GM18502 (cell line): ENCODE measurements around the gene BLOC1S5.

Source experiments
- ATAC-seq: cut with Tn5 transposase; IDR thresholded peaks from one replicate; pipeline ENCODE4 v1.9.1; 2021; ENCODE audit warnings: mild to moderate bottlenecking; ENCODE audit not compliant: unreplicated experiment, poor library complexity

Gene BLOC1S5

DNA sequence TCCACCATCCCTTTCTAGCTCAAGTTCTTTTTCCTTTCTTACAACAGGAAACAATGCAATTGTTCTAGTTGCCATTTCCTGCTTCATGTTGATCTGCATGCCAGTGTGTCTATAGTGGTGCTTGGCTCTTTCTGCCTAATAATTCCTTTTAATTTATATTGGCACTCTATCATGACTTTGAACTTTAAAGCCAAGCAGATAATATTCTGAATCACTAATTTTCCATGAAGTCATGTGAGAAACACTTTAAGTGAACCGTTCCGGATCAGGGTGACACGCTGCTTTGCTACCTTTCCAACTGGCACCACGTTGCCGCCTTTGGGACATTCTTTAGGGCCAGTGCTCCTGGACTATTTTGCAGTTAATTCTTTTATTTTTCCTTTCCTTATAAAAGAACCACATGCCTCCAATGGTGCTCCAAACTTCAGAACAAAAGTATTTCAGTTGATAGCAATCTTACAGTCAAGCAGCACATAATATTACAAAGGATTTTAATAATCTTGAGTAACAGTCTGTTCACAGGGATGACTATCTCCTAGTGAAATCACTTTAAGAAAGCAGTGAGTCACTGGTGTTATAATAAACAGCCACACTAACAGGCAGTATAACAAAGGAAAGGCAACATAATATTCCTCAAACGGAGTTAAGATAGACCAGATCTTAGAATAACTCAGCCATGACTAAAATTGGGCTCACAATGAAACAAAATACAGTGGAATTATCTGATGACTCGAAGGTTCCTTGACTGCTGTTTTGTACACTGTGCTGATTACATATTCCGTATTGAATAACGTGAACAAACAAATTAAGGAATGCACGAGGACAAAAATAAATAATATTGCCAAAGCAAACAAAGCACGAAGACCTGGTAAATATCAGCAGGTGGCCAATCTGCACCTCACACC lies 19.0 kb upstream of the BLOC1S5 start:
- ATAC-seq = no peak

DNA sequence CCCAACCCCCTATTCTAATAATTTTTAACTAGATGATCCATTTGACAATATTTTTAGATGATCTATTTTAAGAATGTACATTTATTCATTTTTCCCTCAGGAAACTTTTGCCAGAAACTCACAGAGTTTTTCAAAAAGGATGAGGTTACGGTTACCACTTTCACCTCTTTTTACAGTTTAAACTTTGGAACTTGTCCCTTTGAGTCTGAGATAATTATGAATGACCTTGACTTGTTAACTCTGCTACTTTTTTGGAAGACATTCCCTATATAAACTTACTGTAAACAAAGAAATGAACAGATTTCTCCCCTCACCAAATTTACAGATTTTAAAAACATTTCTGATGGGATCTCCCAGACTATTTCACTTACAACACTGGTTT lies 18.4 kb upstream of the BLOC1S5 start:
- ATAC-seq = no peak

DNA sequence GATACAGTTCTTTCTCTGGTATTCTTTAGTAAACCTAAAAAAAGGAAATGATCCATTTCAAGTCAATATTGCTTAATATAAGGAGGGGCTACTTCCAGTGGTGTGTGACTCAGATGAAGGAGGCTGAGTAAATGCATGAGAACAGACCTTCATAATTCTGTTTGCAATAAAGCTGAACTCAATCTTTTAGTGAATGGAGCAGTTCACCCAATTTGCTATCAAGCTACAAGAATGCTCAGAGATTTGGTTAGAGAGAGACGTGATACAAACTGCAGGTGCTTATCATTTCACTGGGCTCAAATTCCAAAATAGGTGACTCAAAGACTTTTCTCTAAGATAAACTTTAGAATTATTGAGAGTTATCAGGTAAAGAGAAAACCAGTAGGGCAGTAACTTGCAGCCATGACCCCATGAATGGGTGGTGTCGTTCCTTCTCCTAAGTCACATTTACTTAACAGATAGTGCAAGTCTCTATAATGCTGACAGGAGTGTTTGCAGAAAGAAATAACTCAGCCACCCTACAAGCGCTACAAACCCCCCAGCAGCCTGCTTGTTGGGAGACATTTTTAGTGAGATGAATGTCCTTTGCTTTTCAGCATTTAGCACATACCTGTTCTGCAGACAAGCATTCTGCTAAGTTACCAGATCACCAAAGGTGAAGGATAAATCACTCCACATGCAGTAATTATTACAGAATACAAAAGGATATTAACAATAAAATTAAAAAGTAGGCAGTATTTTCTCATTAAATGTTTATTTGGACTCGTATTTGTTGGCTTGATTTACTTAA lies 16.4 kb upstream of the BLOC1S5 start:
- no peak for ATAC-seq

DNA sequence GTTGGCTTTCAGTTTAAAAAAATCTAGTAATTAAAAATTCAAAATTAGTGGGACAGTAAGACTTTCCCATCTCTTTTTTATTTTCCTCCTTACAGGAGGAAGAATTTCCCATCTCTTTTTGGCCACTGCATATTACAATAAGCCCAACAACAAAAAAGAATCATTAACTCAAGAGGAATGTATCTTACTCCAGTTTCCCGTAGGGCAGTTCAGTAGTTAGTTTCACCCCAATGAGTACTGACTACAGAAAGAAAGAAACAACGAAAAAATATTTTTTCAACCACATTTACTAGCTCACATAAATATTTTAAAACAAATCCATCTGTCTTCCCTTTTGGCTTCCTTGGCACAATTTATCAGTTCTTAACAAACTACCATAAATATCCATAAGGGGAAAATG lies 14.9 kb upstream of the BLOC1S5 start:
- ATAC-seq = no peak

DNA sequence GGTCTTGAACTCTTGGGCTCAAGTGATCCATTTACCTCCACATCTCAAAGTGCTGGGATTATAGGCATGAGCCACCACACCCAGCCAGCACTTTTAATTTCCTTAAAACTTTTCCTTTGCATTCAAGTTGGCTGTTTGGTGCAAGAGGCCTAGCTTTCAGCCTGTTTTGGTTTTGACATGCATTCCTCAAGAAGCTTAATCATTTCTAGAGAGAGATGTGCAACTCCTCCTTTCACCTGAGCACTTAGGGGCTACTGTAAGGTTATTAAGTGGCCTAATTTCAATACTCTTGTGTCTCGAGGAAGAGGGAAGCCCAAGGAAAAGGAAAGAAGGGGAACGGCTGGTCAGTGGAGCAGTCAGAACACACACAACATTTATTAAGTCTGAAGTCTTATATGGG lies 13.8 kb upstream of the BLOC1S5 start:
- no peak for ATAC-seq

DNA sequence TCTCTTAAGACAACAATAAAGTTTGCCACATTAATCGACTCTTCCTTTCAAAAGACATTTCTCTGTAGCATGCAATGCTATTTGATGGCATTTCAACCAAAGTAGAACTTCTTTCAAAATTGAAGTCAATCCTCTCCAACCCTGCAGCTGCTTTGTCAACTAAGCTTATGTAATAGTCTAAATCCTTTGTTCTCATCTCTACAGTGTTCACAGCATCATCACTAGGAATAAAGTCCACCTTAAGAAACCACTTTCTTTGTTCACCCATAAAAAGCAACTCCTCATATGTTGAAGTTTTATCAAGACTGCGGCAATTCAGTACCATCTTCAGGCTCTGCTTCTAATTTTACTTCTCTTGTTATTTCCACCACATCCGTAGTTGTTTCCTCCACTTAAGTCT lies 11.5 kb upstream of the BLOC1S5 start:
- no peak for ATAC-seq

DNA sequence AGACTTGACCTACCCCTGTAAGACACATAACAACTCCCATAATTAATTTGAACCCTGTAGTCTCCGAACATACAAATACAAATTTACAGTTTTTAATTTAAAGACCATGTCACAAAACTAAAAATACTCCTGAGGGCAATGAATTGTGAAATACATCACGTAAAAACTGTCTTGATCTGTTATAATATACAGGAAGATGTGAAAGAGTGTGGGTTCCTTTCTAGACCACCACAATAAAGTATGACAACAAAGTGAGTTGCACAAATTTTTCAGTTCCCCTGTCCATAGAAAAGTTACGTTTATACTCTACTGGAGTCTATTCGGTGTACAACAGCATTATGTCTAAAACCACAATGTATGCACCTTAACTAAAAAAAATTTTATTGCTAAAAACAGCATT lies 11.0 kb upstream of the BLOC1S5 start:
- no peak for ATAC-seq

DNA sequence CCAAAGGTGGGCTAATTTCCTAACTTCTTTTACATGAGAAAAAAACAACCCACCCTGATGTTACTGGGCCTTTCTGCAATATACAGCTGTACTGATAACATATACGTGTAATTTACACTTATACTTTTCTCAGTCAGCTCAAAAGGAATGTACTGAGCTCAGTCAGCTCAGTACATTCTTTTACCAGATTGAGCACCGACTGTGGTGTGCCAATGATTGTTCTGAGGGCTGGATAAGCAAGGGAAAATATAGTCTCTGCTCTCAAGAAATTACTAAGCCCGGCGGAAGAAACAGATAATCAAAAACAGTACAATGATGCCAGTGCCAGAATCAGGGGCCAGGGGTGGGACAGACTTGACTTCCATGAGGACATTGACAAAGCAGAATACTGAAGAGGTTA lies 10.0 kb upstream of the BLOC1S5 start:
- ATAC-seq = no peak

DNA sequence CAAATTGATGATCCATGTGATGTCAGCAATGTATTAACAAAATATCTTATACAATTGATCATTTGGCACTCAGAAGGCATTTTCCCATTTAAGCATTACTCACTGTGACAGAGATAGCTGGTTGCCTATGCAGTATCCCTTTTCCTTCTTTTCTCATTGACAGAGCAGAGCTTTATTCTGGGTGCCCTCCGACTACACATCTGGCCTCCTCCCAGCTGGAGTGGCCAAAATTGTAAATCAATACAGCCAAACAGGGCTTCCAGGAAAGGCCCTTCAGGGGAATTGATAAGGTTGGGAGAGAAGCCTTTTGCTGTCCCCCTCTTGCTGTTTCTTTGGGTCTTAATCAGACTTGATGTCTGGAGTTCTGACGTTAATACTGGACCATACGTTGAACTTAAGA lies 9.6 kb upstream of the BLOC1S5 start:
- ATAC-seq = no peak

DNA sequence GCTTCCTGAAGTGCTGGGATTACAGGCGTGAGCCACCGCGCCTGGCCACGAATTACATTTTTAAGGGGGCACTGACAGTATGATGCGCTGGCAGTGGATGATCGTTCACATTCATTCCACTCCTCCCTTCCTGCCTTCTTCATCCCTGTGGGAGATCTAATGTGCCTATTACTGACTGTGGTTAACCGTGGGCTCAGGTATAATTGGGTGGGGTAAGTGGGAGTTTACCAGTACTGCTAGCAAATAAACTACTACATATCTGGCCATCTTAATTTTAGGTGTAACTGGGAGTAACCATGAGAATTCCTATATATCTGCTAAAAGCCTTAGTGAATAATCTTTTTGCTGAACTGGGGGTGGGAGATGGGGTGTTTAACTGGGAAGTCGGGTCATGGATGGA lies 6.5 kb upstream of the BLOC1S5 start:
- no peak for ATAC-seq

DNA sequence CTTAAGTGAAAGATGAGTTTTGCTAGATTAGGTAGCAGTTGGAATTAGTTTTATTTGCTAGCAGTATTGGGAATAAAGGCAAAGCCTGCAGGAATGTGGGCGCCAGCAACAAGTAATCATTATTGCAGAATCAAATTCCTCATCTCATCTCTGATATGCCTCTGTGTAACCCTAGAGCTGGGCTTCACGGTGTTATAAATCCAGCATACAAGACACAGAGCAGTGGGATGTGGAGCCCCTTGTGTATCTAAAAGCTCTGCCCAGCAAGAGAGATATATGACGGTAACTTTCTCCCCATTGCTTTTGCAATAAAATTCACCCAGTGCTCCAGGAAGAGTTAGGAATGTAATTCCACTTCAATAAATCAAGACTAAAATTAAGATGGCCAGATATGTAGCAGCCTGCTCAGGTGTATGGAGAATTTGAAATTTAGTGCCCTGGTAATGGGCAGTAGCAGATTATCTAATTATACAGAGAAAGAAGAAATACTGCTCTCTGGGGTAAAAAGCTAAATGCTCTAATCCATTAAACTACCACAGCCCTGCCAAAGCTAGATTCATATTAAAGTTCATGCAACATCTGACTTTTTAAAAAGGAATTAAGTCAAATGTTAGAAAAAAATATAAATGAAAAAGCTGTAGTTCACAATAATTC lies 5.6 kb upstream of the BLOC1S5 start:
- no peak for ATAC-seq

DNA sequence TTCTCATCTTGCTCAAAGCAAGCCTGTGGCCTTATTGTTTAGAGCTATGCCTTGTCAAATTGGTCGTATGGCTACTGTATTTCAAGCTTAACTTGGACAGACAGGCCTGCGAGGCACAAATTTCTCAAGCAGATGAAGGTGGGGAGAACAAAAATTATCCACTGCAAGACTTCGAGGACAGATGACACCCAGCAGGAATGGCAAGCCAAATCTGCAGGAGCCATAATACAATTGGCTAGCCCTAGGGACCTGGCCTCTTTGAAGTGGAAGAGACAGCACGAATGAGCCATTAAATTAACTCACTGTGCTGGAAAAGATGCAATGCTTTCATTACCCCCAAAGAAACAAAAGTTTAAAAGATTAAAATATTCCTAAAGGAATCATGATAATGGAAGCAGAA lies 5.0 kb upstream of the BLOC1S5 start:
- no peak for ATAC-seq

DNA sequence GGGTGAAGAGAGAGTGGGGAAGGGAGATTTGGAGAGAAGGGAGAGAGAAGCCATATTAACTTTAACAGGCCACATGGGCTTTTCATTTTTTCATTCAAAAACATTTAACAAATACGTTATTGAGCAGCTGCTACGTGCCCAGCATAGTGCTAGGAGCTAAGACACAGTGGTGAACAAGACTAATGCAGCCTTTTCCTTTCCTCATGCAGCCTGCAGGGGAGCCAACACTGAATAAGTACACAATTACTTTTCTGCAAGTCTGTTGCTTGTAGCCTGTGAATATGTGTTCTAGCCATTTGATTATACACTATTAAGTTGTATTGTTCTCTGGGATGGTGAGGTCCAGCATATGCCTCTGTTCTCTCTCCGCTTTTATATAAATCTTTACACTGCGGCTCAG lies 1.9 kb upstream of the BLOC1S5 start:
- ATAC-seq = no peak

DNA sequence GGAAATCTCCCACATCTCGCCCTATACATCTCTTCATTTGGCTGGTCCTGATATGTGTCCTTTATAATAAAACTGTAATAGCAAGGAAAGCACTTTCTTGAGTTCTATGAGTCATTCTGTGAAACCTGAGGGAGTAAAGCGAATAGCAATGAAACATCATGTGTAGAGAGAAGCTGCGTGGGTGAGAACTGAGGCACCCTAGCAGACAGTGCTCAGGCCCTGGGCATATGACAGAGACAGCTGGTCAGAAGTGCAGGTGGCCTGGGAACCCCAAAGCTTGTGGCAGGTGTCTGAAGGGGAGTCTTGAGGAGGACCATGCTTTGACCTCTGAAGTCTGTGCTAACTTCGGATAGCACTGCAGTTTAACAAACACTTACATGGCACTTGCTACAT lies 1.3 kb upstream of the BLOC1S5 start:
- ATAC-seq = peak; percentile 49

DNA sequence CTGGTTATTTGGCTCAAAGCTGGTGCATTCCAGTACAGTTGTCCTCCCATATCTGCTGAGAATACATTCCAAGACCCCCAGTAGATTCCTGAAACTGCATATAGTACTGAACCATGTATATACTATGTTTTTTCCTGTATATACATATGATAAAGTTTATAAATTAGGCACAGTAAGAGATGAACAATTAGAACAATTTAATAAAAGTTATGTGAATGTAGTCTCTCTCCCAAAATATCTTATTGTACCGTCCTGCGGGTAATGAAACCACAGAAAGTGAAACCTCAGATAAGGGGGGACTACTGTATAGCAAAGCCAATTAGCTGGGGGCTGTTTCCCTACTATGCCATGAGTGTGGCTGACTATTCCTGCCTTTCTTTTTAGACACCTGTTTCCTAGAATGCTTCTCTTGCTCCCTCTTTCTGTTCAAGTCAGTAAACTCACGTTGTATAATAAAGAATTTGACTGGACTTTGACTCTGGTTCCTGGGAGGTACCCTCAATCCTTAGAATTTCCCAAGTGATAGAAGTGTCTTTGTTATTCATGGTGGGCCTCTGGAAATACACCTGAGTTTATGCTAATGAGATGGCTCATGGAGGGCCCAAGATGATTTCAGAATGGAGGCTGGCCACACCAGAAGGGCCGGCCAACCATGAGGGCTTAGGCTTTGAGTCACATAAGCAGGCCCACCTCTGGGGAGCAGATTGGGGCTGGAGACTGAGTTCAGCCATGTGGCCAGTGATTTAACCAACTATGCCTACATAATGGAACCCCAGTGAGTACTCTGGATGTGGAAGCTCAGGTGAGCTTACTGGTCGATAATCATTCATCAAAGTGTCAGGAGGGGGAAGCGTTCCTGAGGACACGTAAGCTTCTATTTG lies 689 bp upstream of the BLOC1S5 start:
- ATAC-seq = peak; percentile 2

DNA sequence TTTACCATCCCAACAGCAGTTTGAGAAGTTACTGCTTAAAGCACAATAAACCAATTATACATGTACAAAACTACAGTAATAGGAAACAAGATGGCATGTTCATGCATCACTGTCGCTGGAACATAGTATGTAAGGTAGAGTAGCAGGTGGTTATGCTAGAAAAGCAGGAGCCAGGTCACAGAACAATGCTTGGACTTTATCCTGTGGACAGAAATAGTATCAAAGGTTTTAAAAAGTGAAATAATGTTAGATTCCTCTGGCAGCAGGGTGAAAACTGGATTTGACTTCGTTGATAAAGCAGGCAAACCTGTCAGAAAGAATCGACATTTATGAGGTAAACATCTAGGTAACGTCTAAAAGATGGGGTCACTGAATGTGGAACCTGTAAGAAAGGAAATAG lies 2.5 kb downstream of the BLOC1S5 start:
- ATAC-seq = no peak

DNA sequence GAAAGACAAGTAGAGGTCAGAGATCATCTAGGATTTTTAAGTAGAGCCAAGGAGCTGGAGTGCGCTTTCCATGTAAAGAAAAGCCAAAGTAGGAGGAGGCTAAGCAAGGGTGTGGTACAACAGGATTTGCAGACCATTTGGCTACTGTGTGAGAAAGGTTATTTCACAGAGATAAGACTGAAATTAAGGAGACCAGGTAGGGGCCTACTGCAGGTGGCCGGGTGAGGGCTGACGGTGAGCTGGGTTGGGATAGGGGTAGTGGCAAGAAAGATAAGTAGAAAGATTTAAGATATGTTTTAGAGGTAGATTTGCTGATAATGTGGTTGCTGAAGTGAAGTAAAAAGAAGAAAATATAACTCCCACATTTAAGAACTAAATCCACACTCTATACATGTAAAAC lies 3.8 kb downstream of the BLOC1S5 start:
- no peak for ATAC-seq

DNA sequence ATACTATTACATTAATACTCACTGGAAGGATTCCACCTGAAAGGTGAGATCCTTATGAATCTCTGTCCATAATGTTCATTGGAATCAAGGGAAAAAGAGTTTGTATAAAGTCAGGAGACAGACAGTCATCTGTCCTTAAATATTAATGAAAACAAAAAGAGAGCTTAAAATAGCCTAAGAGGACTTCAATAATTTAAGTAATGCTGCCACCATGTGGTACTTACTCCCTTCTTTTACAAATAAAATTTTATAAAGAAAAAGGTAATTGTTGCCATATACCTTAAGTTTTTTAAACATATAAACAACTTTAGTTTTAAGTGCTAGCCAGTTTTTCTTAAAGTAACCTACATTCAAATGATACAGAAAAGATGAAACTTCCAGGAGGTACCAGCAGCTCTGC lies 5.1 kb downstream of the BLOC1S5 start:
- ATAC-seq = no peak

DNA sequence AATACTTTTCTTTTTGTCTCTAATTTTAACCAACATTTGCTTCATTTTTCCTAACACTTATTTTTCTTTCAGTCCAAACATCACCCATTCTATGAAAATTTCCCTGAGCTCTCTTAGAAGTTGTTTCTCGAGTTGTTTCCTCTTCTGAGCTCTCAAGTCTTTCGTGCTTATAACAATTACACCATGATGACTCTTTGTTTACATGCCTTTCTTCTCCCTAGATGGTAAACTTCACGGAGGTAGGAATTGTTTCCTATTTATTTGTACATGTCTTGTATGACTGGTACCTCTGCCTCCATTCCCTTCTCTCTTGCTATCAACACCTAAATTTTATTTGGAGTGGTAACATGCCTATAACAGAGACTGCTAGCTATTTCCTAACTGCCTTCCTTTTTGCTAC lies 6.4 kb downstream of the BLOC1S5 start:
- no peak for ATAC-seq

DNA sequence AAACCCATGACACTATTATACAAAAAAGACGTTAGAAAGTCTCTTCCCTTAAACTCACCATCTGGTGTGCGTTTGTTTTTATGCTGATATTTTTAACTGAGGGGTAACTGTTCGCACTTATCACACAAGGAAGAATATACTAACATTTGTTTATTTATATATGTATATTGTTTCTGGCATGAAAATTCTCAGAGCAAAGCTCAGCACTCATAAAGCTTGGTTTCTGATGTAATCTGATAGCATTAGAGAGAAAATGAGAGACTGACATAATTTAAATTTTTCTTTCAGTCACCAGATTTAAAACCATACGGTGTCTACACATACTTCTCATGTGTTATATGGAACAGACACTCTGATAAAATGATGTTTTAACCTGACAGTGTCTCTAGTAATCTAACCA lies 6.9 kb downstream of the BLOC1S5 start:
- no peak for ATAC-seq
